NCI-H1105 (cell line): ENCODE measurements around the gene ASTN2.

ENCODE experiments used
- DNase-seq: peaks from one replicate; lab custom pipeline; 2025; lab: John Stamatoyannopoulos, UW

The ASTN2 gene

GRCh38 chr9:116387934-116388698, 1026.7 kb downstream of the ASTN2 start:
- no peak for DNase-seq

DNA sequence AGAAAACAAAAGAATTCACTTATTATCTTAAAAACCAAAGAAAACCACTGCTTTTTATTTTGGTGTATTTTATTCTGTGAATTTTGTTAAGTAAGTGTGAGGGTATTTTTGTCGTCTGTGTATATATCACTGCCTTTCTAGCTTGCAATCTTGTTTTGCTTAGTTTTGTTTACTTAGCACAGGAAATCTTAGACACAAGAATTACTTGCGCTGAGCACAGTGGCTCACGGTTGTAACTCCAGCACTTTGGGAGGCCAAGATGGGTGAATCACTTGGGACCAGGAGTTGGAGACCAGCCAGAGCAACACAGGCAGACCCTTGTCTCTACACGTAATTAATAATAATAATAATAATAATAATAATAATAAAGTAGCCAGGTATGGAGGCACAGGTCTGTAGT, 1030.9 kb downstream of the ASTN2 start:
- no peak for DNase-seq

DNA sequence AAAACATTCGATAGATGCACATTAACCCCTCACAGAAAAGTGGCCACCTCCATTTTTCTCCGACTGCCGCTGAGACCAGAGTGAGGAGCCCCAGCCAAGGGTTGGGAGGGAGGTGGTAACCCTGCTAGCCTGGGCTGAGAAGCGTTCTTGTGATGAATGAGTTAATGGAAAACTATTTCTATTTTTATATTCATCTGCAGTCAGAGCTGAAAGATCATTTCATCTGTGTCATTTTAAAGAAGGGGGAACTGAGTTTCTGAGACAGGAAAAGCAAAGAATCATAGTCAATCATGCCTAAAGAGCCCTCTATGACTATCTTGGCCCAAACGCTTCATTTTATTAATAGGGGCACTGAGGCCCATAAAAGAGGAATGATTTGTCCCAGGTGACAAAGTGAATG, 1031.7 kb downstream of the ASTN2 start:
- no peak for DNase-seq

DNA sequence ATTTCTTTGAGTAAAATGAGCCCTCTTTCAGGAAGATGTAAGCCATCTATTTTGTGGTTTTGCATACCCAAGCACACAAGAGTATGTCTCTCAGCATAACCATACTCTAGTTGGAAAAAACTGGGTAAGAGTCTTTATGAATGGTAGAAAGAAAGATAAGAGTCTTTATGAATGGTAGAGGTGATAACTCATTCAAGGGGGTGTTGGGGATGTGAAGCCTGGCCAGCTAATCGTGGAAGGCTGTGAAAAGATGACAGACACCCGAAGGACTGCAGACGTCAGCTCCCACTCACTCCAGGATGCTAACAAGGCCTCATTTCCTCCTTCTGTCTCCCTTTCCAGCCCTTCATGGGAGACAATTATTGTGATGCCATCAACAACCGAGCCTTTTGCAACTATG, 1032.8 kb downstream of the ASTN2 start:
- DNase-seq: no peak

DNA sequence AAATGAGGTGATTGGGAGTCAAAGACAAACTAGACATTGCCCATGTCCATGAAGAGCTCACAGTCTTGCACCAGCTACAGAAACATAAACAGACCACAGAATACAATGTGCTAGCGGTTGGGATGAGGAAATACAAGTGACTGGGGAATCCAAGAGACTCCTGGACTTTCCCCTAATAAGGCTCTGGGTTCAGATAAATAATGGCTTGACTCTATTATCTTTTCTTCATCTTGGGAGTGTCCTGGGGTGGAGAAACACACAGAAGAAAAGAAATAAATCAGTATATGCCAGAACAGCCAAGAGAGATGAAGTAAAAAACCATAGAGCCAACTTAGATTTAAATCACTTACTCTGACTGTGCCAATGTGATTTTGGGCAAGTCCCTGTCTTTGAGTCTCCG, 1033.5 kb downstream of the ASTN2 start:
- DNase-seq: no peak

DNA sequence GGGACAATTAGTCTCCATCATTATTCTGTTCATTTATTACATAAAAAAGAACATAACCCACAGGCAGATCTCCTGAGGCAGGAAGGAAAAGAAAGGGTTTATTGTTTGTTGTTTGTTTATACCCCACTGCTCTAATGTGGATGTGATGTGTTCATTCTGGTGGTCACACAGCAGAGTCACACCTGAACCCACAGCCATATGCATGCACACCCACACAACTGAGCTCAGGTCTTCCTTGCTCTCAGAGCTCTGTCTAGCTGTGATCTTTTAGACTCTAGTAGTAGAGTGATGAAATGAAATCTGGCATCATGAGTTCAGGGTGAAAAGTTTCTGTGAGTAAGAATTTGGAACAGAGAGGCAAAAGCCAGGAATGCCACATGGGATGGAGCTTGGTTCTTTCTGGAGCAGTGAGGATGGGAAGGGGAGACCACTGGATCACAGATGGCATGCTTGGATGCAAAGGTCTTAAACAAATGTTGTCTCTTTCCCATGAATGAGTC, 1034.3 kb downstream of the ASTN2 start:
- no peak for DNase-seq

DNA sequence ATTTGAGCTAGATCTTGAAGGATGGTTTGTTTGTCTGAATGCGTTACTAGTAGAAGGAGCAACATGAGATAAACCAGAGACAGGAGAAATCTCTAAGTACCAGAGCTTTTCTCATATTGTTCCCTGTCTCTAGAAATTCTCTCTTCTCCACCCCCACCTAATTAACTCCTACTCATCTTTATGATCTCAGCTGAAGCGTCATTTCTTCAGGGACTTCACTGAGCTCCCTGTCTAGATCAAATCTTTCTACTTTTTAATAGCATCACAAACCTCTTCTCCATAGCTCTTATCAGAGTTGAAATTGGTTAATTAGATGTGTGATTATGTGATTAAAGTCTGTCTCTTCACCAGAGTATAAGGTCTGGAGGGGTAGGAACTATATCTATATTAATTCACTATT, 1035.0 kb downstream of the ASTN2 start:
- no peak for DNase-seq

DNA sequence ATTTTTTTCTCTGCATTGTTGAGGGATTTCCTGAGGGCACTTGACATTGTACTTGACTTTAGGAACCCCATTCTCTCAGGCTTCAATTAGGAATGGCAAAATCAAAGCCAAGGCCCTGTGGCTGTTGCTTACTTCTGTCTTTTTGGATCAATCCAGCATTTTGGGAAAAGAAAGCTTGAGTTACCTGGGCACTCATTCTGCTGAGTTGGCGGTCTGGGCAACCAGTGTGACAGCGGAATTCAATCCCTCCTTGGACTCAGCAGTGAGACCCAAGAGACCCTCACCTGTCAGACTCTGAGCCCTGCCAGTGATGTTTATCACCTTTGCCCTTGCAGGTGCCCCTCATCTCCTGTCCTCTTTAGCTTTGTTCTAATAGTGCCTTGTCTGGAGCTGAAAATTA, 1036.0 kb downstream of the ASTN2 start:
- DNase-seq: no peak

- no peak for DNase-seq
Measured at GRCh38 chr9:116377179-116377798, 1037.6 kb downstream of the ASTN2 start.
